ENCODE results near the gene STK38L. TPM values are rescaled to one million over a fixed set of nuclear protein-coding genes. Genes with fewer than 3 reads are reported as not detected.

Gene STK38L
- total and polyA plus RNA-seq, 2 of the 8 experiments (the other 6 are each of a cell fraction or from before 2014, with no cell fraction given), result 8.1 to 63.6 TPM

- Histone ChIP-seq H2BK12ac (ENCODE audit: low read depth, low read length) (no peak overlapping the region), H4K8ac (ENCODE audit: extremely low read depth, insufficient read depth, low read length) (no peak overlapping the region), H4K91ac (replicated peaks; ENCODE audit: insufficient read length, low read length) (no peak overlapping the region), H2BK120ac (replicated peaks; ENCODE audit: low read depth, low read length) (no peak overlapping the region), H3K23me2 (ENCODE audit: low read depth, low read length) (no peaks in the 10 kb centered on the region), H3K36me3 (ENCODE audit: control insufficient read depth in 2 of 4, insufficient read depth in 4 of 4, low read length in 3 of 4) (no peaks in the 10 kb centered on the region), H3K4me2 (ENCODE audit: insufficient read depth in 1 of 2, low read depth in 2 of 2, low read length in 2 of 2) (no peak overlapping the region), H3K79me1 (ENCODE audit: low read depth, low read length) (no peaks in the 10 kb centered on the region), H3K9ac (replicated peaks in 1 of 4; ENCODE audit: extremely low read depth in 1 of 4, low read depth in 3 of 4, low read length in 3 of 4) (no peak overlapping the region), H3K27me3 (replicated peaks in 1 of 4; ENCODE audit: control insufficient read depth in 3 of 4, extremely low read depth in 1 of 4, insufficient read depth in 3 of 4, low read length in 3 of 4) (no peaks in the 10 kb centered on the region), H4K5ac (ENCODE audit: insufficient read length, low read depth, low read length) (no peak overlapping the region), H3K9me3 (ENCODE audit: insufficient read depth in 2 of 2, low read depth in 1 of 2, low read length in 1 of 2) (no peaks in the 10 kb centered on the region), H3K4me3 (ENCODE audit: extremely low read depth in 1 of 4, insufficient read depth in 2 of 4, low read depth in 3 of 4, low read length in 4 of 4) (no peak overlapping the region), H2AK5ac (ENCODE audit: low read depth, low read length) (no peak overlapping the region), H2BK20ac (ENCODE audit: low read length) (no peak overlapping the region), H3K56ac (replicated peaks; ENCODE audit: insufficient read length, low read depth, low read length) (no peak overlapping the region), H3K23ac (ENCODE audit: insufficient read length) (no peak overlapping the region), H3K27ac (ENCODE audit: low read depth, low read length) (no peak overlapping the region), H2BK15ac (ENCODE audit: low read length) (no peak overlapping the region), H3K4me1 (replicated peaks in 1 of 4; ENCODE audit: control insufficient read depth in 3 of 4, insufficient read depth in 4 of 4, low read length in 3 of 4) (no peaks in the 10 kb centered on the region), H2AFZ (ENCODE audit: low read length) (no peak overlapping the region), H3K79me2 (ENCODE audit: control insufficient read depth in 1 of 2, insufficient read depth in 2 of 2, low read length in 2 of 2) (no peaks in the 10 kb centered on the region), H4K20me1 (replicated peaks in 1 of 2; ENCODE audit: control insufficient read depth in 1 of 2, insufficient read depth in 2 of 2, low read length in 2 of 2) (no peaks in the 10 kb centered on the region), H2BK5ac (ENCODE audit: low read depth, low read length) (no peak overlapping the region), H3K4ac (replicated peaks; ENCODE audit: insufficient read length, low read depth, low read length) (no peak overlapping the region), H3K14ac (ENCODE audit: insufficient read length) (no peak overlapping the region), H3K18ac (ENCODE audit: extremely low read depth, low read length) (no peak overlapping the region)
- FAIRE-seq, result no peak
- ChIA-PET POLR2A (ENCODE audit: partially characterized antibody) (no interaction called here), CTCF (ENCODE audit: partially characterized antibody) (interaction anchor here (1.0 to 1.2 kb wide), 3 partner anchors 14 to 98 kb away, joined by 3 read pairs; no protein-coding TSS in a partner anchor)
- TF ChIP-seq TBP (IDR thresholded peaks at IDR 0.05; ENCODE audit: low read depth, low read length) (no peak), GABPA (IDR thresholded peaks at IDR 0.05; ENCODE audit: borderline replicate concordance, insufficient read depth, low read length) (no peak), CBX5 (IDR thresholded peaks at IDR 0.05; ENCODE audit: low read depth, low read length) (no peak), RAD21 (IDR thresholded peaks at IDR 0.05 in 1 of 2, conservative IDR thresholded peaks at IDR 0.05 in 1 of 2; ENCODE audit: low read depth in 2 of 2, low read length in 2 of 2) (no peak), CHD2 (IDR thresholded peaks at IDR 0.05; ENCODE audit: low read length) (no peak), MAX (IDR thresholded peaks at IDR 0.05) (no peak), EP300 (IDR thresholded peaks at IDR 0.05; ENCODE audit: borderline replicate concordance in 1 of 2, low read depth in 2 of 2, low read length in 2 of 2) (no peak), SP4 (IDR thresholded peaks at IDR 0.05; ENCODE audit: low read length) (no peak)
- DNase-seq (ENCODE audit: low read depth in 1 of 2, low spot score in 2 of 2), result no peak
- WGBS, 2 experiments (ENCODE audit: extremely low coverage in 1 of 2, insufficient coverage in 1 of 2, insufficient read length in 1 of 2, insufficient replicate concordance in 2 of 2, low coverage in 1 of 2, low lambda C conversion rate in 2 of 2, missing lambda C conversion rate in 1 of 2), result 88% methylated on average over 2 of the region's 2 CpGs; no CpG with 5 or more reads in 1 of the 2 experiments
Measured at GRCh38 chr12:27208414-27208750, 35.7 kb upstream of the STK38L start.

All from H1 (cell line).